ENCODE data around the gene TMEM150C. TPM values are rescaled to one million over a fixed set of nuclear protein-coding genes. Genes with fewer than 3 reads are reported as not detected.
"Not testable (repeated sequence)": the region's sequence is repeated elsewhere in the genome, so short reads cannot be mapped to it uniquely, and the experiment has no call there.

TMEM150C gene
- total RNA-seq, 4 donors from 2014 or later, result 0.88 to 1.3 (median 1.1) TPM; not detected in 1

DNA sequence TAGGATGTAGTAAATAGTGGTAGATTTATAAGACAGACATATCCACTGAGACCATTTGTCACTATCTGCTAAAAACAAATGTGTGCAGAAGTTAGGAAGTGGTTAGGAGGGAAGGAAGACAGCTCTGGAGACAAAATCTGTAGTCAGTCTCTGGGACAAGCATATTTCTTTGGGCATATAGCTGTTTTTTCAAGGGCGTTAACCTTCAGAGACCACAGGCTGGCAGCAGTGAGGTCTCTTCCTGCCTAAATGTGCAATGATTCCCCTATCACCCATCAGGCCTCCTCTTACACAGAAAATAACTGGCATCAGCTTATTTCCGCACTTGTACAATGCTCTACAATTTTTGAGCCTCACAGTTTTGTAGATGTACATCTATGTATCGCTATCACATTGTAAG lies 6.5 kb downstream of the TMEM150C start:
- TF ChIP-seq, protein P1, sequence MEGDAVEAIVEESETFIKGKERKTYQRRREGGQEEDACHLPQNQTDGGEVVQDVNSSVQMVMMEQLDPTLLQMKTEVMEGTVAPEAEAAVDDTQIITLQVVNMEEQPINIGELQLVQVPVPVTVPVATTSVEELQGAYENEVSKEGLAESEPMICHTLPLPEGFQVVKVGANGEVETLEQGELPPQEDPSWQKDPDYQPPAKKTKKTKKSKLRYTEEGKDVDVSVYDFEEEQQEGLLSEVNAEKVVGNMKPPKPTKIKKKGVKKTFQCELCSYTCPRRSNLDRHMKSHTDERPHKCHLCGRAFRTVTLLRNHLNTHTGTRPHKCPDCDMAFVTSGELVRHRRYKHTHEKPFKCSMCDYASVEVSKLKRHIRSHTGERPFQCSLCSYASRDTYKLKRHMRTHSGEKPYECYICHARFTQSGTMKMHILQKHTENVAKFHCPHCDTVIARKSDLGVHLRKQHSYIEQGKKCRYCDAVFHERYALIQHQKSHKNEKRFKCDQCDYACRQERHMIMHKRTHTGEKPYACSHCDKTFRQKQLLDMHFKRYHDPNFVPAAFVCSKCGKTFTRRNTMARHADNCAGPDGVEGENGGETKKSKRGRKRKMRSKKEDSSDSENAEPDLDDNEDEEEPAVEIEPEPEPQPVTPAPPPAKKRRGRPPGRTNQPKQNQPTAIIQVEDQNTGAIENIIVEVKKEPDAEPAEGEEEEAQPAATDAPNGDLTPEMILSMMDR (IDR thresholded peaks at IDR 0.05), result no peak
- no peak for TF ChIP-seq POLR2A (IDR thresholded peaks at IDR 0.05)
- H3K27me3 ChIP-seq, result no peaks in the 10 kb centered on the region
- no peaks in the 10 kb centered on the region for H3K9me3 ChIP-seq
- H3K27ac ChIP-seq, result no peak overlapping the region
- H3K4me3 ChIP-seq, result no peak overlapping the region
- no peaks in the 10 kb centered on the region for H3K4me1 ChIP-seq
- H3K36me3 ChIP-seq, result no peaks in the 10 kb centered on the region
- DNase-seq, result no peak

DNA sequence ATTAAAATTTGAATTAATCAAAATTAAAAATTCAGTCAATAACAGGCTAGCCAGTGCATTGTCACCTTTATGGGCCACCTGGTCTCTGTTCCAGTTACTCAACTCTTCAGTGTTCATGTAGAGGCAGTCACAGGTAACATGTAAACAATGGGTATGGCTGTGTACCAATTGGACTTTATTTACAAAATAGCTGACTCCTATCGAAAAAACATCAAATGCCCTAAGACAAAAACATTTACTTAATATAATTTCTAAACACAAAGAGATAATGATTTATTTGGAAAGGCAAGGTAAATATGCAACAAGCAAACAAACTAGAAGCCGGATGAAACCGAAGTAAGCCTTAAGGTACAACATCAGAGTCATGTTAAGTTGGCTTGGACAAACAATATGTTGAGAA lies 8.8 kb downstream of the TMEM150C start:
- no peak for TF ChIP-seq POLR2A (IDR thresholded peaks at IDR 0.05)
- TF ChIP-seq, protein P1 (IDR thresholded peaks at IDR 0.05), result no peak
- Histone ChIP-seq H3K27me3 (no peaks in the 10 kb centered on the region), H3K27ac (no peak overlapping the region), H3K36me3 (no peaks in the 10 kb centered on the region), H3K4me3 (no peak overlapping the region), H3K4me1 (no peaks in the 10 kb centered on the region), H3K9me3 (no peaks in the 10 kb centered on the region)
- no peak for DNase-seq

DNA sequence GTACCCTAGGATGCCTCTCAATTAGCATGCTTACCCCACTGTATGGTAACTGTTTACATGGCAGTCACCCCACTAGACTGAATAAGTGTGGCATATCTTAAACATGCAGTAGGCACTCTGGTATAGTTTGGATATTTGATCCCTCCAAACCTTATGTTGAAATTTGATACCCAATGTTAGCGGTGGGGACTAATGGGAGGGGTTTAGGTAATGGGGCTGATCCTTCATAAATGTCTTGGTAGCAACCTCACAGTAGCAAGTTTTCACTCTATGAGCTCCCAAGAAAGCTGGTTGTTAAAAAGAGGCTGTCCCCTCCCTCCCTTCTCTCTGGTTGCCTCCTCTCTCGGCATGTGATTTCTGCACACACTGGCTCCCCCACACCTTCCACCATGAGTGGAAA lies 10.1 kb downstream of the TMEM150C start:
- no peak overlapping the region for H3K4me3 ChIP-seq
- H3K27ac ChIP-seq, result no peak overlapping the region
- H3K36me3 ChIP-seq, result no peaks in the 10 kb centered on the region
- H3K27me3 ChIP-seq, result no peaks in the 10 kb centered on the region
- no peaks in the 10 kb centered on the region for H3K4me1 ChIP-seq
- no peak for DNase-seq
- H3K9me3 ChIP-seq, result no peaks in the 10 kb centered on the region
- TF ChIP-seq, protein P1 (IDR thresholded peaks at IDR 0.05), result no peak
- TF ChIP-seq POLR2A (IDR thresholded peaks at IDR 0.05), result no peak

DNA sequence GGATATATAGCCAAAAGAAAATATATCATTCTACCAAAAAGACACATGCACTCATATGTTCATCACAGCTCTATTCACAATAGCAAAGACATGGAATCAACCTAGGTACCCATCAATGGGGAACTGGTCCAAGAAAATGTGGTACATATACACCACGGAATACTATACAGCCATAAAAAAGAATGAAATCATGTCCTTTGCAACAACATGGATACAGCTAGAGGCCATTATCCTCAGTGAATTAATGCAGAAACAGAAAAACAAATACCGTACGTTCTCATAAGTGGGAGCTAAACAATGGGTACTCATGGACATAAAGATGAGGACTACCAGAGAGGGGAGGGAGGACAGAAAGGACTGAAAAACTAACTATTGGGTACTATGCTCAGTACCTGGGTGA lies 13.9 kb downstream of the TMEM150C start:
- not testable (repeated sequence) for H3K4me1 ChIP-seq, H3K4me3 ChIP-seq, H3K27ac ChIP-seq, H3K27me3 ChIP-seq, H3K36me3 ChIP-seq, DNase-seq, H3K9me3 ChIP-seq

DNA sequence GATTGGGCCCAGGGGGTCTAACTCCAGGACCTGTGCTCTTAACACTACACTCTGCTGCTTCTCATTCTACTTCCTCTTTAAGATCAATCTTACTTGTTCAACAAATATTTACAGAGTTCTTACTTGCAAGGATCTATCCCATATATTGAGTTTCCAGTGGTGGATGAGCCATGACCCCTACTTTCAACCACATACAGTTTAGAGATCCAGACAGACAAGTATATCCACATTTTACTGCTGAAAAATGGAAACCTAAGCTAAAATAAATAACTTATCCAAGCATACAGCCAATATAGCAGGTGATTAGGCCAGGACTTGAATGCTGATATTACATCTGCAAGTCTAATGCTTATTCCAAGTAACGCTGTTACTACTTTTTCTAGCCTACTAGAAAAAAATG lies 18.7 kb downstream of the TMEM150C start:
- Histone ChIP-seq H3K4me3 (no peak overlapping the region), H3K36me3 (no peaks in the 10 kb centered on the region), H3K27me3 (no peaks in the 10 kb centered on the region), H3K27ac (no peak overlapping the region), H3K9me3 (no peaks in the 10 kb centered on the region), H3K4me1 (no peaks in the 10 kb centered on the region)
- no peak for DNase-seq
- TF ChIP-seq POLR2A (IDR thresholded peaks at IDR 0.05), result no peak
- TF ChIP-seq, protein P1 (IDR thresholded peaks at IDR 0.05), result no peak

DNA sequence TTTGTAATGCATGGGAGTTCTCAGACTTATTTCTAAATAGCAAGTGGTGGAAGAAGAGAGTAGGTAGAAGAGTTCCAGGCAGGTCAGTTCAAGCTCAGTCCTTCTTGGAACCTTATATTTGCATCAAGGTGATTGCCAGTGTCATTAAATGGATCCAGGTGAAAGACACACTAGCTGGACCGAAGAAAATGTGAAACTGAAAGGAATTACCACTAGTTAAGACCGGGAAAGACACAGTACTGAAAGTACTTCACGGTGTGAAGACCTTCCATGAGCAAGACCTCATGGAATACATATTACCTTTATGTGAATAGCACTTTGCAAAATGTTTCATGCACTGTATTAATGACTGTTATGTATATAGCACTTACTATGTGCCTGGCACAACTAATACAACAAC lies 19.1 kb downstream of the TMEM150C start:
- Histone ChIP-seq H3K27me3 (no peaks in the 10 kb centered on the region), H3K9me3 (no peaks in the 10 kb centered on the region), H3K4me1 (no peaks in the 10 kb centered on the region), H3K36me3 (no peaks in the 10 kb centered on the region), H3K4me3 (no peak overlapping the region), H3K27ac (no peak overlapping the region)
- DNase-seq, result no peak
- TF ChIP-seq, protein P1 (IDR thresholded peaks at IDR 0.05), result no peak
- no peak for TF ChIP-seq POLR2A (IDR thresholded peaks at IDR 0.05)

All from Peyer's patch (tissue), 4 donors.